ENCODE results near the gene TMA7B.

Gene TMA7B

GRCh38 chr22:39933741-39934140, 26.5 kb upstream of the TMA7B start:
- no peak for DNase-seq

GRCh38 chr22:39935116-39935515, 25.1 kb upstream of the TMA7B start:
- DNase-seq = no peak

- no peak for DNase-seq
These were observed 24.6 kb upstream of the TMA7B start for GRCh38 chr22:39935612-39936011.

- DNase-seq = no peak
These were observed 23.6 kb upstream of the TMA7B start for GRCh38 chr22:39936523-39937145.

GRCh38 chr22:39937906-39938305, 22.3 kb upstream of the TMA7B start:
- no peak for DNase-seq

GRCh38 chr22:39938509-39939111, 21.6 kb upstream of the TMA7B start:
- peak; percentile 46 for DNase-seq

- DNase-seq = no peak
These were observed 20.4 kb upstream of the TMA7B start for GRCh38 chr22:39939830-39940229.

GRCh38 chr22:39940757-39941305, 19.4 kb upstream of the TMA7B start:
- peak; percentile 77 for DNase-seq

- DNase-seq = no peak
These were observed 18.6 kb upstream of the TMA7B start for GRCh38 chr22:39941601-39942000.

- DNase-seq = no peak
These were observed 17.6 kb upstream of the TMA7B start for GRCh38 chr22:39942439-39943230.

GRCh38 chr22:39943337-39943736, 16.9 kb upstream of the TMA7B start:
- DNase-seq = no peak

- DNase-seq = no peak
These were observed 16.0 kb upstream of the TMA7B start for GRCh38 chr22:39943953-39944872.

GRCh38 chr22:39946126-39946502, 14.1 kb upstream of the TMA7B start:
- DNase-seq = no peak

GRCh38 chr22:39946503-39947219, 13.5 kb upstream of the TMA7B start:
- DNase-seq = no peak

- DNase-seq = no peak
These were observed 12.7 kb upstream of the TMA7B start for GRCh38 chr22:39947220-39948216.

GRCh38 chr22:39949964-39950737, 10.0 kb upstream of the TMA7B start:
- DNase-seq = no peak

- DNase-seq = peak; percentile 40
These were observed 8.4 kb upstream of the TMA7B start for GRCh38 chr22:39951603-39952293.

- DNase-seq = no peak
These were observed 7.8 kb upstream of the TMA7B start for GRCh38 chr22:39952347-39952746.

GRCh38 chr22:39953101-39953500, 7.1 kb upstream of the TMA7B start:
- DNase-seq = no peak
